Measurements from ENCODE around the gene PTPN11. TPM values are rescaled to one million over a fixed set of nuclear protein-coding genes. Genes with fewer than 3 reads are reported as not detected.

The PTPN11 gene
- polyA plus RNA-seq, 3 donors = 11.1 to 41.9 (median 28.8) TPM

- no peak overlapping the region for H2AFZ ChIP-seq (ENCODE audit: insufficient read depth, low read depth, low read length, poor library complexity, severe bottlenecking)
- H3K4me1 ChIP-seq (ENCODE audit: control insufficient read depth in 1 of 2, insufficient read depth in 2 of 2, low read length in 2 of 2) = no peaks in the 10 kb centered on the region
- DNase-seq = no peak
- Mint-ChIP-seq H3K27ac (peak overlapping the region in 2 of 7 donors; percentile 48 to 57), H3K36me3 (peaks cover 89 to 94% of the 10 kb centered on the region in 2 donors), H3K27me3 (ENCODE audit: low read depth in 3 of 3) (peaks cover 0 to 1% (median 0%) of the 10 kb centered on the region in 3 donors), H3K4me3 (no peak overlapping the region), H3K9me3 (no peaks in the 10 kb centered on the region), H3K4me1 (no peaks in the 10 kb centered on the region)
- intact Hi-C loops (cut with micrococcal nuclease) = no loop called here
- H3K4me3 ChIP-seq (replicated peaks in 1 of 3; ENCODE audit: low read depth in 2 of 3, low read length in 3 of 3) = no peak overlapping the region
- no peak for TF ChIP-seq CTCF (IDR thresholded peaks at IDR 0.05)
- no peak overlapping the region for H3K9ac ChIP-seq (ENCODE audit: insufficient read depth, low read length, poor library complexity, severe bottlenecking)
- no peak overlapping the region for H3K4me2 ChIP-seq (replicated peaks; ENCODE audit: extremely low read depth, low read length, poor library complexity, severe bottlenecking)
- no peaks in the 10 kb centered on the region for H3K27me3 ChIP-seq (ENCODE audit: control insufficient read depth in 2 of 2, insufficient read depth in 2 of 2, low read length in 2 of 2)
- WGBS (ENCODE audit: insufficient coverage) = 90% methylated on average over 1 of the region's 2 CpGs
- H3K36me3 ChIP-seq (replicated peaks in 1 of 2; ENCODE audit: control insufficient read depth in 1 of 2, insufficient read depth in 2 of 2, low read length in 2 of 2) = peaks cover 83 to 97% of the 10 kb centered on the region in 2 donors
- no peaks in the 10 kb centered on the region for H3K79me2 ChIP-seq (ENCODE audit: insufficient read depth, low read length)
- H4K20me1 ChIP-seq (ENCODE audit: insufficient read depth, low read length) = no peaks in the 10 kb centered on the region
- H3K9me3 ChIP-seq (replicated peaks in 1 of 2; ENCODE audit: control insufficient read depth in 1 of 2, insufficient read depth in 1 of 2, low read length in 2 of 2) = no peaks in the 10 kb centered on the region
- H3K27ac ChIP-seq (ENCODE audit: low read depth in 1 of 2, low read length in 2 of 2) = no peak overlapping the region
Observed at GRCh38 chr12:112482733-112483132, 64.0 kb downstream of the PTPN11 start.

- Histone ChIP-seq H3K27me3 (ENCODE audit: control insufficient read depth in 2 of 2, insufficient read depth in 2 of 2, low read length in 2 of 2) (no peaks in the 10 kb centered on the region), H2AFZ (ENCODE audit: insufficient read depth, low read depth, low read length, poor library complexity, severe bottlenecking) (no peak overlapping the region), H3K27ac (ENCODE audit: low read depth in 1 of 2, low read length in 2 of 2) (no peak overlapping the region), H3K4me2 (replicated peaks; ENCODE audit: extremely low read depth, low read length, poor library complexity, severe bottlenecking) (no peak overlapping the region), H3K9ac (ENCODE audit: insufficient read depth, low read length, poor library complexity, severe bottlenecking) (no peak overlapping the region), H3K79me2 (ENCODE audit: insufficient read depth, low read length) (no peaks in the 10 kb centered on the region), H3K4me3 (replicated peaks in 1 of 3; ENCODE audit: low read depth in 2 of 3, low read length in 3 of 3) (no peak overlapping the region), H3K9me3 (replicated peaks in 1 of 2; ENCODE audit: control insufficient read depth in 1 of 2, insufficient read depth in 1 of 2, low read length in 2 of 2) (no peaks in the 10 kb centered on the region), H3K36me3 (replicated peaks in 1 of 2; ENCODE audit: control insufficient read depth in 1 of 2, insufficient read depth in 2 of 2, low read length in 2 of 2) (peaks cover 78 to 97% of the 10 kb centered on the region in 2 donors), H3K4me1 (ENCODE audit: control insufficient read depth in 1 of 2, insufficient read depth in 2 of 2, low read length in 2 of 2) (no peaks in the 10 kb centered on the region), H4K20me1 (ENCODE audit: insufficient read depth, low read length) (no peaks in the 10 kb centered on the region)
- intact Hi-C loops (cut with micrococcal nuclease) = no loop called here
- H3K4me3 Mint-ChIP-seq = no peak overlapping the region
- TF ChIP-seq CTCF (IDR thresholded peaks at IDR 0.05) = no peak
- H3K27me3 Mint-ChIP-seq (ENCODE audit: low read depth in 3 of 3) = peaks cover 0 to 1% (median 0%) of the 10 kb centered on the region in 3 donors
- no peaks in the 10 kb centered on the region for H3K4me1 Mint-ChIP-seq
- 98% methylated on average over 9 of the region's 12 CpGs for WGBS (ENCODE audit: insufficient coverage)
- DNase-seq = no peak
- H3K36me3 Mint-ChIP-seq = peaks cover 86 to 95% of the 10 kb centered on the region in 2 donors
- H3K27ac Mint-ChIP-seq = peak overlapping the region in 1 of 7 donors; percentile 57
- no peaks in the 10 kb centered on the region for H3K9me3 Mint-ChIP-seq
Observed at GRCh38 chr12:112486361-112486760, 67.6 kb downstream of the PTPN11 start.

Measured in CD14-positive monocyte (primary cell).